CMK (cell line): ENCODE measurements around the gene PLXDC2.
"Not testable (repeated sequence)": the region's sequence is repeated elsewhere in the genome, so short reads cannot be mapped to it uniquely, and the experiment has no call there.

Source experiments
- DNase-seq: peaks from one replicate; pipeline ENCODE4 v3.0.0-alpha.2; 2010; ENCODE audit warnings: low read depth

PLXDC2 gene

DNA sequence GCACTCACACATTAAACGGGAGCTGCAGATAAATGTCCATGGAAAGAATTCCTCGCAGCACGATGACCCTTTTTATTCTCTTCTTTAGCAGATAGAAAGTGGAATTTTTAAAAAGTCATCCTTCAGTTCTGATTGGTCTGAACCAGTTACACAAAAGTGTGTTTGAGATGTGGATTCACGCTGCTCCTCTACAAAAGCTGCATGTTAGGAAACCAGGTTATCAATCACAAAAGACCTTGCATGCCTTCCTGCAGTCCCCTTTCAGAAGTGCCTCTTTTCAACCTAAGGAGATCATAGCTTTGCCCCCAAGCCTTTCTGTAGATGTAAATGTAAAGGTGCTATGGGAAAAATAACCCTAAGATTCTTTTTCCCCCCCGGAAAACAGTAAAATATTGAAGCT lies 299.7 kb downstream of the PLXDC2 start:
- no peak for DNase-seq

DNA sequence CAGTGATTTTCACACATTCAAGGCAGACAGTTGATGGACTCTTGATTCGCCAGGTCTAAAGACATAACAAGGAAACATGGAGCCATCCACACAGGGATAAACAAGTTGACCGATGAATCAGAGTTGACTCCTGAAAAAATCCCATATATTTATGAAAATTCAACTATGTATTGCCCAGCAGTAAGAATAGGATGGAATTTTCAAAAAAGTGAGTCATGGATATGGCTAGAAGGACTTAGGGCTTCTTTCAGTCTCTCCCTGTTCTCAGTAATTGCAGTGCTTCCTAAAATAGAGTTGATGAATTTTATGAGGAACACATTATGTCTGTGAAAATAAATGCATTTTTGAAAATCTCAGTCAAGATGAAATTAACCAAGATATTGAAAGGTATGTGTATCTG lies 301.2 kb downstream of the PLXDC2 start:
- DNase-seq = no peak

DNA sequence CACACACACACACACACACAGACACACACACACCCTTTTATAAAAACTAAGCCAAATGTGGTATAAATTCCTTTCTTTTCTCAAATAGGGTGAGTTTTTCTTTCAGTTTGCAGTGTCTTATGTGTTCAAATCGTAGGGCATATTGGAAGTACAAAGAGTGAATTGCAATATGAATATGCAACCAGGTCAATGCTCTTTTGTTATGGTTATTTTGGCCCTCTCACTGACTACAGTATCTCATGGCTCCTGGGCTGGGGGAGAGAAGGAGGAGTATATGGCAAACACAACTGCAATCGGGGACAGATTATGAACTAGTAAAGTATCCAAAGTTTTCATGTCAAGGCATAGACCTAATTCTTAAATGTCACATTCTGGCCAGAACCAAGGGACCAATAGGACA lies 301.9 kb downstream of the PLXDC2 start:
- DNase-seq = no peak

DNA sequence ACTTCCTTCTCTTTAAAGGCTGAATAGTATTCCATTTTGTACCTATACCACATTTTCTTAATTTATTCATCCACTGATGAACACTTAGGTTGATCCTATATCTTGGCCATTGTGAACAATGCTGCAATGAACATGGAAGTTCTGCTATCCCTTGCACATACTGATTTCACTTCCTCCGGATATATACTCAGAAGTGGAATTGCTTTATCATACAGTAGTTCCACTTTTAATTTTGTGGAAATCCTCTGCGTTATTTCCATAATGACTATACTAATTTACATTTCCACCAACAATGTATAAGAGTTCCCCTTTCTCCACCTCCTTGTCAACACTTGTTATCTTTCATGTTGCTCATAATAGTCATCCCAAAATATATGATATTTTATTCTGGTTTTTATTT lies 312.6 kb downstream of the PLXDC2 start:
- DNase-seq = no peak

DNA sequence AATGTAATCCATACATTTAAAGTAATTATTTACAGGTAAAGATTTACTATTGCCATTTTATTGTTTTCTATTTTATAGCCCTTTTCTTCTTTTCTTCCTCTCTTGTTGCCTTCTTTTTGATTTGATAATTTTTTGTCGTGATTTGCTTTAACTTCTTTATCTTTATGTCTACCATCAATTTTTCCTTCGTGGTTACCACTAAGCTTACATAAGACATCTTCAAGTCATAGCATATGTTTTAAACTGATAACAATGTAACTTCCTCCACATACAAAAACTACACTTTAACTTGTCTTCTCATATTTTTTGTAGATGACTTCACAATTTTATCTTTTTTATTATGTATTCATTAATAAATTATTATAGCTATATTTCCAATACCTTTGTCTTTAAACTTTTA lies 316.6 kb downstream of the PLXDC2 start:
- no peak for DNase-seq

DNA sequence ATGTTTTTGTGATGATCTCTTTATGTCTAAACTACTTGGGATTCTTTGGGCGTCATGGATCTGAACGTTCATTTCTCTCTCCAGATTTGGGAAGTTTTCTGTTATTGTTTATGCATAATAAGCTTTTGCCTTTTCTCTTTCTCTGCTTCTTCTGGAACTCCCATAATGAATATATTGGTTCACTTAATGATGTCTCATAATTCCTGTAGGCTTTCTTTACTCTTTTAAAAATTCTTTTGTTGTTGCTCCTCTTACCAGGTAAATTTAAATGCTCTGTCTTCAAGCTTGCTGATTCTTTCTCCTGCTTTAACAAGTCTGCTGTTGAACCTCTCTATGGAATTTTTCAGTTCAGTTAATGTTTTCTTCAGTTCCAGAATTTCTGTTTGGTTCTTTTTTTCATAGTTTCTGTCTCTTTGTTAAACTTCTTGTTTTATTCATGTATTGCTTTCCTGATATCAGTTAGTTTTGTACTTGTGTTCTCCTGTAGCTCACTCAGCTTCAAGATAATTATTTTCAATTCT lies 317.5 kb downstream of the PLXDC2 start:
- DNase-seq = no peak

DNA sequence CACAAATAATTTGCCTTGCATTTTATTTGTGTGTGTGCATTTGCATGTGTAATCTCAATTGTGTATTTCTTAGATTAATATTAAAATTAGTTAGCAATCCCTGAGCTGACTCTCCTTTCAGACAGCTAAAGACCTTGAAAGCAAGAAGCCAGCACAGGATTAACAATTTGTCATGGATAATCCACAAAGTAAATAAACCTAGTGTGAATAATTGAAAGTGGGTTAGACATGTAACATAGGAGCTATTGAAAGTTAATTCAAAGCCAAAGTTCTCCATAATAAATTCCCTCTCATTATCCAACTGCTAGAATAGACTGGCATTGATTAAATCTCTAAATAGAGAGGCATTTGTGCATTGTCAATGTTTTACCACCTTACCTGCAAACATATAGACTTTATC lies 326.1 kb downstream of the PLXDC2 start:
- DNase-seq = no peak

DNA sequence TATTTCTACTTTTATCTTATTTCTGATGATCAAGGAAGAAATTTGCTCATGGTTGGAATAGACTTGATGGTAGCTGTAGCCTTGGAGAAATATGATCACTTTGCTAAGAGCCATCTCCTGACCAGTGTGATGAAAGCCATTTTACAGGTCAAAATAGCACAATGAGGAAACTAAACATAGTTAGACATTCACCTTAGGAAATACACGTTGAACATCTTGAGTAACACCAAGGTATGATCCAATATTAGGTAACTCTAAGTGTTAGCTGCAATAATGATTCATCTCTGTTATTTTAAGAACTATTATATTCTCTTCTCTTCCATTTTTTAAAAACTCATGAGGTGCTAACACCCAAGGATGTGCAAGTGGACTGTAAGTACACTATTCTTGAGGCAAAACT lies 328.0 kb downstream of the PLXDC2 start:
- DNase-seq = no peak

DNA sequence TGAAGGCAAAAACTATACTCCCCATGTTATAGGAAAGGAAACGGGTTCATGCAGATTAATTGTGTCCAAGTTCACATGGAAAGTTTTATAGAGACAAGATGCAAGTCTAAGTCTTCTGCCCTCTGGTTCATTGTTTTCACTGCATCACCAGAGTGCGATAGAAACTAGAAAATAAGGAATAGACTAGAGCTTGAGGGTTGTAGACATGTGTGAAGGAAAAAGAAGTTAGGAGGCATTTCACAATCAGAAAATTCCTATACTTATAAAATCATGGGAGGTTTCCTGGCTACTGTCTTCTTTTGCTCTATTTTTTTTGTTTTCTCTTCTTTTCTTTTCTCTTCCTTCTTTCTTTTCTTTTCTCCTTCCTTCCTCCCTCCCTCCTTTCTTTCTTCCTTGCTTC lies 329.8 kb downstream of the PLXDC2 start:
- DNase-seq = no peak

DNA sequence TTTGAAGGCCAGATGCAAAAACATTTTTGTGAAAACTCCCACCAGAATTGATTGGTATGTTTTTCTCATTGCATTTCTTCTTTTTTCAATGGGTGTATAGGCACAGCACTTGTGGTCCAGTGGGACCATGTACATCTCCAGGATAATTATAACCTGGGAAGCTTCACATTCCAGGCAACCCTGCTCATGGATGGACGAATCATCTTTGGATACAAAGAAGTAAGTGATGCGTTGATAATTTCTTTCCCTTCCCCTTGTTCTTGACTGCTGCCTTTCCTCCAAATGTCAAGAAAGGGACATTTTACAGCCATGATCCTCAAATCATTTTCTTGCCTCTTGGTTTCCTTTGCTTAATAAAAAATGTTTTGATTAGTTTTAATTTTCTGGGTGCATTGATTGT lies 331.5 kb downstream of the PLXDC2 start:
- no peak for DNase-seq

DNA sequence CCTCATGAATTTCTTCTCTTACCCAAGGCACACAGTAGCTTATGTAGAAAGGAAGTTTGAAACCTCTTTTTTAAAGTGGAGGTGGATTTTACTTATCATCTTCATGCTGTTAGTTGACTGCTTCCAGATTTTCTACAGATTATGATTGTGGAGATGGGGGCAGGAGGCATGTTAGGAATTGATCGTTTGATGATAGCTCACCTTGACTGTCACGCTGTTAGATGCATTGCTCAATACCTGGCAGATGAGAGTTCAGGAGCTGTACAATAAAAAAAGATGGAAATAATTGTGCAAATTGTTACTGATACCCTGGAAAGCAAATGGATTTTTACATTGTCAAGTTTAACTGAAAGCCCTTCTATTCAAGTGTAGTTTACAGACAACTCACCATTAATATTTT lies 340.3 kb downstream of the PLXDC2 start:
- DNase-seq = no peak

DNA sequence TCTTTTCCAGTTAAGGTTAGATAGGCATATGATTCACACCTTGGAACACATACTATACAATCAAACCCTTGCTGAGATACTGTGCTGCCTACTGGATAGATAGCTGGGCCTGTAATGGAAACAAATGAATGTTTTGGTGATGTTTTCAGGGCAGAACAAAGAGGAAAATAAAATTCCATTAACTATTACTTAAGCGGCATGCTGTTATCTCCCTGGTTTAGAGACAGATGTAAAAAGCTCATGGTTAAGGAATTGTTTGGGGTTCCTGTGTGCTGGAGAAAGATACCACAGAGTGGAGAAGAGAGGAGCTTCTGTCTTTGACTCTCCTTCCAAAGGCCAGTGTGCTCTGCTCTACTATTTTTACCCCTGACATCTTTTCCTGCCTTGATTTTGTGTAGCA lies 341.1 kb downstream of the PLXDC2 start:
- no peak for DNase-seq

DNA sequence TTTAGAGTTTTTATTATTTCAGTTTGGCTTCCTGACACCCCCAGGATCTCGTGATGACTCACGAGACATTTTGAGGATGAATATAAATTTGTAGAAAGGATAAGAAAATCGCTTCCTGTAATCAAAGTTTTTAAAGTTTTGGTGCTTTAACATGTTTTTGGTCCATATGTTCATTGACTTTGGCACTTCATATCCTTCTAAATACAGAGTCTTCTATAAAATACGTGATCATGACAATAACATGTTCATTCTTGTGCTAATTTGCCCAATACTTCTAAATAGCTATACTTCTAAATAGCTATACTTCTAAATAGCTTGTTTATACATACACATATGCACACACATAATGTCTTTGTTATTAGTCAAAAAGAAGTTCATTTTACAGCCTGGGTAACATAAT lies 341.9 kb downstream of the PLXDC2 start:
- DNase-seq = no peak

DNA sequence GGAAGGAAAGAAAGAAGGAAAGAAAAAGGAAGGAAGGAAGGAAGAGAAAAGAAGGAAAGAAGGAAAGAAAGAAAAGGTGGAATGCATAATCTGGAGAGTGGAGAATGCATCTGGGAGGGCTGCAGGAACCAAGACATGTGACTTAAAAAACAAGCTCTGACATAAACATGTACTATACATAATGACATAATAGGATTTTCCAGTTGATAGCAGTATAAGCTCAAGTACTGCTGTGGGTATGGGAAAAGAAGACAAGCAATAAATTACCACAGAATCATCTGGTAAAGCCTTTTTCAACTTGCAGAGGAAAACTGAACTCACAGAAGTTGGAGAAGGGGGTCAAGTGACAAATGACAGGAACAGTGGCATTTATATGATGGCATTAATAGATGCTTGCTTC lies 345.9 kb downstream of the PLXDC2 start:
- DNase-seq = no peak

DNA sequence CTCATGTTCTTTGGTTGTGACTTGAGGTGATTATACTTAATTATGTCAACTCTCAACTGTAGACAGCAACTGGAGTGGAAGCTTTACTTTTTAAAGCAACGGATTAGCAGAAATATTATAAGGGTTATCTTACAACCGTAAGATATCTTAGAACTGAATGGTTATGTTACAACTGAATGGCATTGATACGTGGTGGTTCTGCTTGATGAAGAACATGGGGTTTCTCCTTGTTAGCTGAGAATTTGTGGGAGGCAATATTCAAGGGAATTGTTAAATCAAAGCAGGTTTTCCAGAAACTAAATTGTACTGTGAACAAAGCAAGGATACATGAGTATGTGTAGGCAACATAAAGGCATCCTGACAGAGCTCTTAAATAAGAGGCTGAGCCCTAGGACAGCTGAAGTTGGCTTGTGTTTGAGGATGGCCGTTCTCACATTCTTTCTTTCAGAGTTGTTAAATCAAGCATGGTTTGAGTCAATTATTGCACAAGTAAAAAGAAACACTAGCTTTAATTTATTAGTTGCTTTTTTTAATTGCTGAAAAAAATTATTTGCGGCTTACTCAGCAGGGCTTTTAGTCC lies 350.0 kb downstream of the PLXDC2 start:
- no peak for DNase-seq

DNA sequence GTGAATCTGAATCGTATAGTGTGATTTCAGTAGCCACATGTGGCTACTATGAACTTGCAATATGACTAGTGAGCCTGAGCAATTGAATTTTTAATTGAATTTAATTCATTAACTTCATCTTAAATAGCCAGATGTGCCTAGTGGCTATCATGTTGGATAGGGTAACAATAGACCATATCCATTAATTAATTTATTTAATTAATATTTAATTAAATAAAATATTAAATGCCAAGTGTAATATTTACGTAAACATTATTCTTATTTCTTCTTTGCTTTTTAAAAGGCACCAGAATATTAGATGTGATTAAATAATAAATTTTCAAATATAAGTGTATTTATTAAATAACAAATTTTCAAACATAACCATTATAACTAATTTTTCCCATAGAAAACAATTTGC lies 354.4 kb downstream of the PLXDC2 start:
- DNase-seq = no peak

DNA sequence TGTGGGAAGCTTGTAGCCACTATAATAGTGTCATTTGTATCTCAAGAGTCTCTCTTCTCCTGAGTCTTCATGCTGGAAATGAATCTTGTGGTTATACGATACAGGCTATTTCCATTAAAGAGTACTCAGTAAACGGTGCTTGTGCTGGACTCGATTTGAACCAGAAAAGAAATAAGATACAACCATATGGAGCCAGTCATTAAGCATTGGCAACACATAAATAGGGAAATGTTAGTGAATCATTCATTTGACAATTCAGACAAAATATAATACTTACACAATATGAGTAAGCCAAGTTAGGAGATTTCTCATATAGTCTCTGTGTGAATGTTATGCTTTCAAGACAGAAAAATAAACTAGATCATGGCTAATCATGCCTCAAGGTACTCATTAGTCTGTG lies 356.8 kb downstream of the PLXDC2 start:
- DNase-seq = no peak

DNA sequence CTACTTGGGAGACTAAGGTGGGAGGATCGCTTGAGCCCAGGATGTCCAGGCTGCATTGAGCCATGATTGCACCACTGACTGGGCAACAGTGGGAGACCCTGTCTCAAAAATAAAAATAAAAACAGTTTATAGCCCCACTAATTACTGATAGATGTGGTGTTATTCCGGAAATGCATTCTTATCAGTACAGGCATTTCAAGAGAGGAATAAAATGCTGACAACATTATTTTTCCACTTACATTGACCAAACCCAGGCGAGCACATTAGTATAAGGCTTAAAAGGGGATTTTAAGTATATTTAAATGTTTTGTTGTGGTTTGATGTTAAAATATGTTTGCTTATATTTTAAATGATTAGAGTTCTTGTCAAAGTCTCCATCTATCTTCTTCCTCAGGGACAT lies 359.5 kb downstream of the PLXDC2 start:
- no peak for DNase-seq

DNA sequence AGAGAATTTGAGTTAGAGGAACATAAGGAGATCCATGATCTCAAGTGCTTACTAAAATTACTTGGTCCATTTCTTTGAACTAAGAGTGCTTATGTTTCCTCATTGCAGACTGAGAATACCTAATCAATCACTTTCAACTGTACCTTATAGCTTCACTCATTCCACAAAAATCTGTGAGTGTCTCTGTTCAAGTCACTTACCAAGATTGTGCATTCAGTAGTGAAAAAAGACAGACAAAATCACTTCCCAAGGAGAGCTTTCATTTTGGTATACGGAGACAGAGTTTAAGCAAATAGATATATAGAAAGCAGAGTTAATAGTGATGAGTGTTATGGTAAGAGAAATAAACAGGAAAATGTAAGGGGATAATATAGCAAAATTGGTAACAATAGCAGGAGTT lies 364.5 kb downstream of the PLXDC2 start:
- DNase-seq = no peak

DNA sequence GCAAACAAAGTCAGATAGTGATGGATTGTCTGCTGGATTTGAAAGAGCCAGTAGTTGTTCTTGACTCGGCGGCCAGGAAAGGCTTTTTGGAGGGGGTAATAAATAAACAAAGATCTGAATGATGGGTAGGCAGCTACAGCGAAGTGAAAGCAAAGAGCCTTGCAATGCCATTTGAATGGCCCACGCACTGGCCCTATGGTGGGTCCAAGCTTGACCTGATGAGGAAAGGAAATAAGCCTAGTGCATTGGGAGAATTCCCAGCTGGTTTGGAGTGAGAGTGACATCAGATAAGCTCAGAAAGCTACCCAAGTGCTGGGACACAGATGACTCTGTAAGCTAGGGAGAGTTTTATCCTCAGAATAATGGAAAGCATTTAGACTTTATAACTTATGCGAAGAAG lies 365.2 kb downstream of the PLXDC2 start:
- no peak for DNase-seq

DNA sequence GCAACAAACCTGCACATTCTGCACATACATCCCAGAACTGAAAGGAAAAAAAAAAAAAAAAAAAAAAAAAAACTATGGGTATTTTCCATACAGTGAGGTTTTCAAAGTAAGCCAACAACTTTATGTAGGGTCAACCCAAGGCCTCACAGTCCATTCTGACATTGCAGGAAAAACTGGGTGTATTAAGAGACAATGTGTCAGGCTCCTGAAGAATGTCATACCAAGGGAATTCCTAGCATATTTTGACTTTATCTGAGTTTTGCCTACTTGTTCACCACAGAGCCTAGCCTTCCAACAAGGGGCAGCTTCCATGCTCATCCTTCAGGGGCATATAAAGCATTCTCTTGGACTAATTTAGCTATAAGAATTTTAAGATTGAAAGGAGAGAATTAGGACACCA lies 368.9 kb downstream of the PLXDC2 start:
- no peak for DNase-seq

DNA sequence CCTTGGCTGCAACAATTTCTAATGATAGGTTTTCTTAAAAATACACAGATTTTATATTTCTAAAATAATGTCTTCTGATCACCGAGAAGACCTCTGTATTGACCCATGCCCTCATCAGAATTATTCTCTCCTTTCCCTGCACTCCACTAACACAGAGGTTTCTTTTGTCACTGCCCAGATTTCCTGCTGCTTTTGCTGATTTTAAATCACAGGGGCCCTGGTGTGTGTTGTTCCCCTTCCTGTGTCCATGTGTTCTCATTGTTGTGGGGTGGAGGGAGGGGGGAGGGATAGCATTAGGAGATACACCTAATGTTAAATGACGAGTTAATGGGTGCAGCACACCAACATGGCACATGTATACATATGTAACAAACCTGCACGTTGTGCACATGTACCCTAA lies 375.2 kb downstream of the PLXDC2 start:
- DNase-seq = not testable (repeated sequence)

DNA sequence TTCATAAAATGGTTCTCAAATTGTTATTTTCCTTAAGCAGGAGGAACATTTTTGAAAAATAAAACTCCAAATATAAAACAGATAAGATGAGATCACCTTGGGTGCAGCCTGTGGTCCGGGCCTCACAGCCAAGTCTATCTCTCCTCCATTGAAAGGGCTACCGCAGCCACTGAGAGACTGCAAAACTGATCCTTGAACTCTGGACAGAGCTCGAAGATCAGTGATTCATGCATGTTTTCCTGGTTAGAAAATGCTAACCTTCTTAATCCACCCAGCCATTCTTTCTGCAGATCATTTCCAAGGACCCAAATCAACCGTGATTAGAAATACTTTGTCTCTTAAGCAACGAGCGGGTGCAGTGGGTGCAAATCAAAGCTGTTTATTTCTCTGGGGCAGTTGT lies 378.8 kb downstream of the PLXDC2 start:
- no peak for DNase-seq

DNA sequence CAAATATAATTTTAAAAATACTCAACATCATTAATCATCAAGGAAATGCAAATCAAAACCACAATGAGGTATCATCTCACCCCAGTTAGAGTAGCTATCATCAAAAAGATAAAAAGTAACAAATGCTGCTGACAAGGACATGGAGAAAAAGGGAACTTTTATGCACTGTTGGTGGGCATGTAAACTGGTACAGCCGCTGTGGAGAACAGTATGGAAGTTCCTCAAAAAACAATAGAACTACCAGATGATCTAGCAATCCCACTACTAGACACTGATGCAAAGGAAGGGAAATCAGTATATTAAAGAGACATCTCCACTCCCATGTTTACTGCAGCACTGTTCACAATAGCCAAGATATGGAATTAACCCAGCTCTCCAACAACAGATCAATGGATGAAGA lies 384.5 kb downstream of the PLXDC2 start:
- no peak for DNase-seq

DNA sequence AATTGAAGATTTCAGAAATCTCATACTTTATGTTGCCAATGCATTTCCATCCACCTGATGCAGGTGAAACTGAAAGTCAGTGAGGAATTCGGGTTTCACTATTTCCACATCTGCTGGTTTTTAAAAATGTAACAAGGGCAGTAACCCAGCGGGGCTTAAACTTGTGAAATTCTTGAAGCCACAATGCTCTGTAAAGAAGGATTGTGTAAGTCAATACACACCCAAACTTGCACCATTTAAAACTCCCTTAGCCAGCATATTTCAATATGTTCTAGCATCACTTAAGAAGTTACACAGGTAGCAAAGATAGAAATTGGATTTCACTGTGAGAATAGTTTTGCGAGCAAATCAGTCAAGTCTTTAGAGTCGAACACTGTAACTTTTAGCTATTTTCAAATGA lies 386.1 kb downstream of the PLXDC2 start:
- DNase-seq = no peak
